ENCODE results near the gene CARD9.
"Not testable (repeated sequence)": the region's sequence is repeated elsewhere in the genome, so short reads cannot be mapped to it uniquely, and the experiment has no call there.

CARD9 gene

DNA sequence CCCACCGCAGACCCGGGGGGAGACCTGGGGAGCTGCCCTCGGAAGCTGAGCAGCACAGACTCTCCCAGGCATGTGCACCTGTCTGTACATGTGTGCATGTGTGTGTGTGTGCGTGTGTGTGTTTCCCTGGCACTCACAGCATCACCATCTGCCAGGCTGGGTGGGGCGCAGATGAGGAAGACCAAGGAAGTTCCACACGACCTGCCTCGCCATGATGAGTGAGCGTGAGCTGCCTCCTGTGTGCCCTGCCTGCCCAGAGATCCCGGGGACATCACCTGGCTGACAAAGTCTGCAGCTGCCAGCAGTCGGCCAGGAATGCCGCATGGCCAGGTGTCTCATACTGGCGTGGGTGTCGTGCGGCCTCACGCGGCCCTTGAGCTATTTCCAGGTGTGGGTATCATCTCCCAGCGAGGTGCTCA, 50.1 kb downstream of the CARD9 start:
- DNase-seq (ENCODE audit: low read depth, low spot score) = no peak

GRCh38 chr9:136322756-136323330, 50.6 kb downstream of the CARD9 start:
- no peak for DNase-seq (ENCODE audit: low read depth, low spot score)

DNA sequence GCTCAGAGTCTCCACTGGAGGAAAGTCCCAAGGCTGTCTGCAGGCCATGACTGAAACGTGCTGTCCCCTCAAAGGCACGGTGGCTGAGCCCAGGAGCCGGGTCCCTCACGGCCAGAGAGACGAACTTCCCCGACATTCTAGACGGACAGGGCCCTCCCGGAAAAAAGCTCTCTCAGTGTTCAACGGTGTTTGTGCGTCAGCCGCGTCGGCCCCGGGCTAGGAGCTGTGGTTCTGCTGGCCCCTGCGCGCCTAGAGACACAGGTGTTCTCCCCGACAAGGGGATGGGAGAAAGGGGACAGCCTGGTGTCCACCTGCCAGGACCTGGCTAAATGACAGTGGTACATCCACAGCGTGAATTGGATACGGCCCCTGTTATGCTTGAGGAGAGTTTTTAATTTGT, 51.9 kb downstream of the CARD9 start:
- DNase-seq (ENCODE audit: low read depth, low spot score) = no peak

DNA sequence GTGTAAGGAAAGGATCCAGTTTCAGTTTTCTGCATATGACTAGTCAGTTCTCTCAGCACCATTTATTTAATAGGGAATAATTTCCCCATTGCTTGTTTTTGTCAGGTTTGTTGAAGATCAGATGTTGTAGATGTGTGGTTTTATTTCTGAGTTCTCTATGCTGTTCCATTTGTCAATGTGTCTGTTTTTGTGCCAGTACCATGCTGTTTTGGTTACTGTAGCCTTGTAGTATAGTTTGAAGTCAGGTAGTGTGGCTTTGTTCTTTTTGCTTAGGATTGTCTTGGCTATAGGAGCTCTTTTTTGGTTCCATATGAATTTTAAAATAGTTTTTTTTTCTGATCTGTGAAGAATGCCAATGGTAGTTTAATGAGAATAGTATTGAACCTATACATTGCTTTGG, 52.5 kb downstream of the CARD9 start:
- DNase-seq (ENCODE audit: low read depth, low spot score) = not testable (repeated sequence)

- DNase-seq (ENCODE audit: low read depth, low spot score) = not testable (repeated sequence)
Measured at GRCh38 chr9:136319955-136320354, 53.5 kb downstream of the CARD9 start.

DNA sequence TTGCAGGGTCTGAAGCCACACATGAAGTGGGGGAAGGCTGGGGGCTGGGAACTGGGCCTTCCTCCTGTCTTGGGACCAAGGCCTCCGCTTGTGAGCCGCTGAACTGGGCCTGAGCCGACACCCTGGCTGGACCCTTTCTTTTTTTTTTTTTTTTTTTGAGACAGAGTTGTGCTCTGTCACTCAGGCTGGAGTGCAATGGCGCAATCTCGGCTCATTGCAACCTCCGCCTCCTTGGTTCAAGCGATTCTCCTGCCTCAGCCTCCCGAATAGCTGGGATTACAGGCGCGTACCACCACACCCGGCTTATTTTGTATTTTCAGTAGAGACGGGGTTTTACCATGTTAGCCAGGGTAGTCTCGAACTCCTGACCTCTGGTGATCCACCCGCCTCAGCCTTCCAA, 54.2 kb downstream of the CARD9 start:
- DNase-seq (ENCODE audit: low read depth, low spot score) = not testable (repeated sequence)

- DNase-seq (ENCODE audit: low read depth, low spot score) = no peak
Measured at GRCh38 chr9:136318776-136319241, 54.7 kb downstream of the CARD9 start.

- no peak for DNase-seq (ENCODE audit: low read depth, low spot score)
Measured at GRCh38 chr9:136318111-136318775, 55.2 kb downstream of the CARD9 start.

DNA sequence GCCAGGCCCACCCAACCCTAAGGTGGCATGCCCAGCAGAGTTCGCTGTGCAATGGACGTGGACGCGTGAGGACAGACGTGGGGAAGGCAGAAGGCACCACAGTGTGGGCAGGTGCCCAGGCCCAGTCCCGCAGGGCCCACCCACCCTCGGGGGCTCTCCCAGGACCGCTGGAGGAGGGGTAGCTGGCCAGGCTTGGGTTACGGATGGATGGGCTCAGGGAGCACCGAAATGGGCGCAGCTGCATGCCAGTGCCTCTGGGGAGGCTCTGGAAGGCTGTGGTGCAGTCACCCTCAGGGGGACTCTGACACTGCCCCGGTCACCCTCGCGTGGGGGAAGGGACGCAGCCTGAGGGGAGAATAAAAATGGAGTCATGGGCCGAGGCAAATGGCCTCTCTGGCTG, 55.8 kb downstream of the CARD9 start:
- no peak for DNase-seq (ENCODE audit: low read depth, low spot score)

GRCh38 chr9:136316896-136317676, 56.4 kb downstream of the CARD9 start:
- no peak for DNase-seq (ENCODE audit: low read depth, low spot score)

DNA sequence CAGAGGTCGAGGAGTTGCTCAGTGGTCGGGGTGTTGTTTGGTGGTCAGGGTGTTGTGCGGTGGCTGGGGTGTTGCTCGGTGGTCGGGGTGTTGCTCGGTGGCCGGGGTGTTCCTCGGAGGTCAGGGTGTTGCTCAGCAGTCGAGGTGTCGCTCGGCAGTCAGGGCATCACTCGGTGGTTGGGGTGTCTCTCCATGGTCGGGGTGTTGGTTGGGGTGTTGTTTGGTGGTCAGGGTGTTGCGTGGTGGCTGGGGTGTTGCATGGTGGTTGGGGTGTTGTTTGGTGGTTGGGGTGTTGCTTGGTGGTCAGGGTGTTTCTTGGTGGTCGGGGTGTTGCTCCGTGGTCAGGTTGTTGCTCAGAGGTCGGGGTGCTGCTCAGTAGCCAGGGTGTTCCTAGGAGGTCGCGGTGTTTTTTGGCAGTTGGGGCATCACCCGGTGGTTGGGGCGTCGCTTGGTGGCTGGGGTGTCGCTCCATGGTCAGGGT, 57.2 kb downstream of the CARD9 start:
- no peak for DNase-seq (ENCODE audit: low read depth, low spot score)

- DNase-seq (ENCODE audit: low read depth, low spot score) = no peak
Measured at GRCh38 chr9:136314944-136315343, 58.5 kb downstream of the CARD9 start.

DNA sequence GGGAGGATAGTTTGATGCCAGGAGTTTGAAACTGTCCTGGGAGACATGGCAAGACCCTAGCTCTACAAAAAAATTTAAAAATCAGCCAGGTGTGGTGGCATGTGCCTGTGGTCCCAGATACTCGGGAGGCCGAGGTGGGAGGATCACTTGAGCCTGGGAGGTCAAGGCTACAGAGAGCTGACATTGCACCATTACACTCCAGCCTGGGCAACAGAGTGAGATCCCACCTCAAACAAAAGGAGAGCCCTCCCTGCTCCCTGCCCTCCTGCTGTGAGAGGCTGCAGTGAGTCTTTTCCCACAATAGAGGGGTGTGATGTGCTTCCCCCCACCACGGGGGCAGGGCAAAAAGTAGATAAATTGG, 59.4 kb downstream of the CARD9 start:
- DNase-seq (ENCODE audit: low read depth, low spot score) = no peak

All from astrocyte of the hippocampus (primary cell).